Measurements from ENCODE around the gene CGB1. TPM values are rescaled to one million over a fixed set of nuclear protein-coding genes. Genes with fewer than 3 reads are reported as not detected.
"Not testable (repeated sequence)": the region's sequence is repeated elsewhere in the genome, so short reads cannot be mapped to it uniquely, and the experiment has no call there.

CGB1 gene
- total RNA-seq, 1 donor from 2014 or later: not detected

DNA sequence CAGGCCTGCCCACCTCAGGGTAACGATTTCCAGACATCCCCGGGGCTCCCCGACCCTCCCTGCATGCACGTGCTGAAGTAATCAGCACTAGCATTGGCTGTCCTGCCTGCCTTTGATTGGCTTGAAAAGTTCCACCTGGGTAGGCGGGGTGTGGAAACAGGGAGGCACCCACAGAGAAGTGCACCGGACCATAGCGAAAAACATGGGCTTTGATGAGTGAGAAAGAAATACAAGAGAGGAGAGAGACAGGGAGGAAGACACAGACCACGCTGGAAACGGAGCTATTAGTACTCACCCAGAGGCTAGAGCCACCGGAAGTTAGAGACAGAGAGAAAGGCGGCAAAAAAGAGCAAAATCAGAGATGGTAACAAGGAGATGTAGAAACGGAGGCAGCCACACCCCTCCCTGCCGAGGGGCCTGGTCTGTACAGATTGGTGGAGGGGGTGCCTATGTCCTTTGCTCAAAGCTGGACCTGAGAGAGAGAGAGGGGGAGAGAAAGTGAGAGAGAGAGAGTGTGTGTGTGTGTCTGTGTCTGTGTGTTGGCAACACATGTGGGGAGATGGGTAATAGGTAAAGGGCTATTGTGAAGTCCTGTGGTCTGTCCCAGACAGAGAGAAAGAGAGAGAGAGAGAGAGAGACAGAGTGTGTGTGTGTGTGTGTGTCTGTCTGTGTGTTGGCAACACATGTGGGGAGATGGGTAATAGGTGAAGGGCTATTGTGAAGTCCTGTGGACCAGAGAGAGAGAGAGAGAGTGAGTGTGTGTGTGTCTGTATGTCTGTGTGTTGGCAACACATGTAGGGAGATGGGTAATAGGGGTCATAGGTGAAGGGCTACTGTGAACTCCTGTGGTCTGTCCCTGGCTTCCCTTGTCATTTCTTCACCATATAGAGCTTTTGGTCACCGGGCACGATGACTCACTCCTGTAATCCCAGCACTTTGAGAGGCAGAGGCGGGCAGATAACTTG, 15.5 kb downstream of the CGB1 start:
- no peak for DNase-seq

DNA sequence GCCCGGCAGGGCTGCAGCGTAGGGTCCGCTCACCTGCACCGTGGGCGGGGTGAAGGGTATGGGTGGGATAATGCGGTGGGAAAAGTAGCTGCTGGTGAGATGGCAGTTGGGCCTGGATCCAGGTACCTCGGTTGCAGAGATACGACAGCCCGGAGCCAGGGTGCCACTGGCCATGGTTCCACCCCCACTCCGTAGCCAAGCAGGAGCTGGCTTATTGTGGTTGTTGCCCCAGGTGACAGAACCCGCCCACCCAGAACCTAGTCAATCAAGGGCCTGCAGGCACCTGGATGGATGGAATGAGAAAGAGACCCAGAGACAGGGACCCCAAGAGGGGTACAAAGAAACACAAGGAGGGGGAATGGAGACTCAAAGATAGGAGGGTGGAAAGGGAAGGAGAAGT, 16.4 kb downstream of the CGB1 start:
- DNase-seq: no peak

DNA sequence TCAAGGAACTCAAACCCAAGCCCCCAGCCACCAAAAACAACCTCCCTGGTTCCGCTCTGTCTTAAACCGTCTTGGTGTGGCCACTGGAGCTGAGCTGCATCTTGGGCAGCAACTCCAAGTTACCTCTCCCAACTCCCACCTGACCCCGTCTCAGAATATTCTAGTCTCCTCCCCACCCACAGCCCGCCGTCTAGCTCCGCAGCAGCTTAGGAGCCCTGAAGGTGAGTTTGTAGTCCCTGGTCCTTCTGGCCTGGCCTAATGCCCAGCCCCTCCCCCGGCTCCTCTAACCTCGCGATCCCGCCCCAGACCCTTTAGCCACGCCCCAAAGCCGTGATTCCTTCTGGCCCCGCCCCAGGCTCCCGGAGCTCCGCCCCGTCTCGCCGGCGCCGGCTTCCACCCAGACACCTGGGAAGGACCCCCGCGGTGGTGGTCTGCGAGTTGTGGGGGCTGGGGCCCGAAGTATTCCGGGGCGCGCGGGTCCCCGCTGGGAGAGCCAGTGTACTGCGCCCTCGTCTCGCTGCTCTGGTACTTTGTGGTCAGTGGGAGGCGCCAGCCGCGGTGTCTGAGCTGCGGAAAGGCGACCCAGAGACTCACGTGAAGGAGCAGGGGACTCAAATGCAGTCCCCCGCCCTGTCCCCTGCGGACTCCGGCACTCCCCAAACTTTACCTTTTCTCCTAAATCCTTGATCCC, 17.3 kb downstream of the CGB1 start:
- DNase-seq: no peak

DNA sequence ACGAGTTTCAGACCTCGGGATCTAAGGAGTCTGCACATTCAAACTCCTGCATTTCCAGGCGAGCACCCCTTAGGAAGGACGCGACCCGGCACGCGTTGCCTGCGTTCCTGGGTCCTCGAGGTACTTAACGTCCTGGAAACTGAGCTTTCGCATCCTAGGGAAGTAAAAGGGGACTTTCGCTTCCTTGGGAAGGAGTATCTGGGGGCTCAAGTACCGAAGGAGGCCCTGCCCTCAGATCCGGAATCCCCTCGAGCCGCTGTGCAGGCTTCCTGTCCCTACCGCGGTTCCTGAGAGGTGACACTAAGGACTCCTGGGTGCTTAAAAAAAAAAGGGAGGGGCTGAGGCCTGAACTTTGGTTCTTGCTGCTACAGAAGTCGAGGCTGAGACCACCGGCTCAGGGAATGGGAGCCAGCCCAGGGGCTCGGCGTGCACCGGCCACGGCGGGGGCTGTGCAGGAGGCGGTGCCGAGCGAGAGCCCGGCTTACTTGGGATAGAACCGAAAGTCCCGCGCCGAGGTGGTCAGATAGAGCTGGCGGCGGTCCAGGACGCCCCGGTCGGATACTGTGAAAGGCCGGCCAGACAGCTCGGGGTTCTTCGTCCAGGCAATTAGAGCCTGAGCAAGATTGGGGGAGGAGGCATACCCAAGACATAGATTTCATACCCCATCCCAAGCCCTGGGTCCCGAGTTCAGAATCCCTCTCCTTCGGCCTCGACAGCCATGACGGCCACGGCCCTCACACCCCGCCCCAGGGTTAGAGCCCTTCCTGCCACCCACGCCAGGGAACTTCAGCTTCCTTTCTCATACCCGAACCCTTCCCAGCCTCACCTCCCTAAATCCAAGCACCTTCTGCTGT, 18.1 kb downstream of the CGB1 start:
- not testable (repeated sequence) for DNase-seq

DNA sequence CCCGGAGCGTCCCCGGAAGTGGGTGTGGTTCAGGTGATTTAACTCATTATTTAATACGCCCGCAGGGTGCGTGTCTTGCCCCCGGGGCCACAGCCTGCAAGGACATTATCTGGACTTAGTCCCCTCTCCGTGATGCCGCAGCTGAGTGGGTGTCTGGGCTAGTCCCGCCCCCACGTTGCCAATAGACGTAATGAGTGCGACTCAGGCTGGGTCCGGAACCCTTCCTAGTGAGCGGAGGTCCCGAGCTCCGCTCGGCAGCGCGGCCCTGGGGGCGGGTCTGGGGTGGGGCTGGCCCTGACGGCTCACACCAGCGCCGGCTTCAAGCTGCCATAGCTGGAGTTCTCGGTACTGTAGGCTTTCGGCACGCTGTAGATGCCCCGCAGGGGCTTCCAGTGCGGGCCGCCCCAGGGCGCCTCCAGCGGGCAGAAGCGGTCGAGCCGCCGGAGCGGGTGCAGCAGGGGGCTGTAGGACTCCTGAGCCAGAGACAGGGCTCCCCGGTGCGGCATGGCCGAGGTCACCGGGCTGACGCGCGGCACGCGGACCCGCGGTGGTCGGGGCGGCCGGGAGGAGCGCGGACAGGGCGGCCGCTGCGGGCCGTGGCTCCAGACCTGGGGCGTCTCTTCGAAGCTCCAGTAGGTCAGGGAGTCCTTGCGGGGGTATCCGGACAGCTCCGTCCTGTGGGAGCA, 18.9 kb downstream of the CGB1 start:
- no peak for DNase-seq

DNA sequence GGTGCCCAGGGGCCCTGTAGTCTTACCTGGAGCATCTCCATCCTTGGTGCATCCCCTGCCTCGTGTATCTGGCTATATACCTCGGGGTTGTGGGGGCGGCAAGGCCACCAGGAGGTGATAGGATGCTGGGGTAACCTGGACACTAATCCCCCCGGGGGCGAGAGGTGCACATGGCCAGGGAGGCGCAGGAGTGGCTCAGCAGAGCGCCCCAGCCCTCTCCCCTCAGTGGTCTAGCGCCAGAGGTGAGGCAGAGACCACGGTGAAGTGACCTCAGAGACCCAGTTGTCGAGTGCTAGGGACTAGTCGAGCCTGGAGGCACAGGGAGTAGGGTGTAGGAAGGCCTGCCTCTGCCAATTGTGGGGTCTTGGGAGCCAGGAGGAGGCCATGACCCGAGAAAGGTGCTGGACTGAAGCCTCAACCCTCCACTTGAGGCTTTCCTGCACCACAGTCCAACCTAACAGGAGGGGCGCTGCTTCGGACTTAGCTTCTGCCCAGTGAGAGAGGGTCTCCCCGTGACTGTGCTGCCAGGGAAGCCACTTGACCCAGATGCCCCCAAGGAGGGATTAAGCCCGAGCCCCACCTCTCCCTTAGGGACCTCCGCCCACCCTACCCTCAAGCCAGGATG, 19.5 kb downstream of the CGB1 start, which contains the start of gene LHB:
TSS of gene LHB (minus strand) at position 51 of the 625 bp plus-strand sequence. CDS start at position 41, 10 bp downstream.
- DNase-seq: no peak

DNA sequence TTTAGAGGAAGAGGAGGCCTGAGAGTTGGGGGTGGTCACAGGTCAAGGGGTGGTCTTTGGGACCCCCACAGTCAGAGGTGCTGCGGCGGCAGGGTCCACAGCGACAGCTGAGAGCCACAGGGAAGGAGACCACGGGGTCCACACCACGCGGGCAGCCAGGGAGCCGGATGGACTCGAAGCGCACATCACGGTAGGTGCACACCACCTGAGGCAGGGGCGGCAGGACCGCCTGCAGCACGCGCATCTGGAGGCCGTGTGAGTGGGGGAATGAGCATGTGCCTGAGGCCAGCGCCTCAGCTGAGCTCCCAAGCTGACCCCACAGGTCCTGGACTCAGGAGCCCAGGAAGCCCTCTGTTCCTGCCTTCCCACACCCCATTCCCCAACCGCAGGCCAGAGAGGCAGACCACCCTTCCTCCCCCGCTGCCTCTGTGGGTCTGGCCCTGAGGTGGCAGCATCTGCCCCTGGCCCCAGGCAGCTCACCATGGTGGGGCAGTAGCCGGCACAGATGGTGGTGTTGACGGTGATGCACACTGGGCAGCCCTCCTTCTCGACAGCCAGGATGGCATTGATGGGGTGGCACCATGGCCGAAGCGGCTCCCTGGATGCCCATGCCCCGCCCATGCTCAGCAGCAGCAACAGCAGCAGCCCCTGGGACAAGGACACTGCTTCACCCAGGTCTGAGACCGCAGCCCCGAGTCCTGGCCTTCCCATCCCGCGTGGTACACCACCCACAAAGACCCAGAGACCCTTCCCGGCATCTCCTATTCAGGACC, 20.4 kb downstream of the CGB1 start:
- no peak for DNase-seq

DNA sequence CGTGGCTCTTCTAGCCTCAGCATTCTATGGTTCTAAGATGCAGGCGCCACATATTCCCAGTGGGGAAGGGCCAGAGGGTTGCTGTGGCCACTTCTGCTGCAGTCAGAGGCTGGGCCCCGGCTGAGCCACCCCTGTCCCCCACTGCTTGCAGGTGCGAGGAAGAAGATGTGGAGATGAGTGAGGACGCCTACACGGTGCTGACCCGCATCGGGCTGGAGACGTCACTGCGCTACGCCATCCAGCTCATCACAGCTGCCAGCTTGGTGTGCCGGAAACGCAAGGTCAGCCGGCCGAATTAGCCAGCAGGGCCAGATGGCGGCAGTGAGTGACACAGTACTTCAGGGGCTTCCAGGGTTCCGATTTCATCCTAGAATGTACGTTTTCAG, 21.8 kb downstream of the CGB1 start:
- no peak for DNase-seq

DNA sequence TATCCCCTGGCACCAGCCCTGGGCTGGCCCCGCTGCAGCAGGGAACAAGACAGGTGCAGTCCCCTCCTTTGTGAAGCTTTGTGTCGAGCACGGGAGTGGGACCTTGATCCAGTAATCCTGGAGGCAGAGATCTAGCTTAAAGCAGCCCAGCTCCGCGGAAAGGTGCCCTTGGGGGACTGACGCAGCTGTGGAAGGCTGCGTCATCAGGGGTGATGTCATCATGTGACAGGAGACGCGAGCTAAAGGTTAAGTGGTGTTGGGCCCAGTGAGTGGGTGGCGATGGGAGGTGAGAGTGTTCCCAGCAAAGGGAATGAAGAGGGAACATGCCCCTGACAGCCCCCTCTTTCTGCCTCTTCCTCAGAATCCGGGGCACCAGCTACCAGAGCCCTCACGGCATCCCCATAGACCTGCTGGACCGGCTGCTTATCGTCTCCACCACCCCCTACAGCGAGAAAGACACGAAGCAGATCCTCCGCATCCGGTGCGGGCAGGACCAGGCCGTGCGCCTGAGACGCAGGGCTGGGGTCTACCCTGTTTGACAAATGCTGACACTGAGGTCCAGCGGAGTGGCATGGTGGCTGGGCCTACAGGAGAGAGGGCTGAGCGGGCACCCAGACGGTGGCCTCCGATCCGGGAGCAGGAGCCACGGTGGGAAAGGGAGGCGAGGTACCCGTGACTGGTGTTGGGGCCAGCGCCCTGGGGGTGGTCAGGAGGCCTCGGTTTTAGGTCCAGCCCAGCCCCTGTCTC, 22.4 kb downstream of the CGB1 start:
- DNase-seq: no peak

DNA sequence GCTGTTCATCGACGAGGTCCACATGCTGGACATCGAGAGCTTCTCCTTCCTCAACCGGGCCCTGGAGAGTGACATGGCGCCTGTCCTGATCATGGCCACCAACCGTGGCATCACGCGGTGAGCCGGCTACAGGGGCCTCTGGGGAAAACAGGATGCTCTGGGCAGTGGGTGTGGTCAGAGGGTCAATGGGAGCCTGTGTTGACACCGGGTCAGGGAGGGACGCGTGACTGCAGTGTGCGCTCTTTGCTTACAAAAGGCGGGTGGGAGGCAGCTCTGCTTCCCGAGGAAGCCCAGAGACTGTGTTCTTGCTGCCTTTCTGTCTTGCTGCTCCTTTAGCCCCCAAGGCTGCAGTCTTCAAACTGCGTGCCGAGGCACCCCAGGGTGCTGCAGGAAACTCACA, 25.5 kb downstream of the CGB1 start:
- no peak for DNase-seq

DNA sequence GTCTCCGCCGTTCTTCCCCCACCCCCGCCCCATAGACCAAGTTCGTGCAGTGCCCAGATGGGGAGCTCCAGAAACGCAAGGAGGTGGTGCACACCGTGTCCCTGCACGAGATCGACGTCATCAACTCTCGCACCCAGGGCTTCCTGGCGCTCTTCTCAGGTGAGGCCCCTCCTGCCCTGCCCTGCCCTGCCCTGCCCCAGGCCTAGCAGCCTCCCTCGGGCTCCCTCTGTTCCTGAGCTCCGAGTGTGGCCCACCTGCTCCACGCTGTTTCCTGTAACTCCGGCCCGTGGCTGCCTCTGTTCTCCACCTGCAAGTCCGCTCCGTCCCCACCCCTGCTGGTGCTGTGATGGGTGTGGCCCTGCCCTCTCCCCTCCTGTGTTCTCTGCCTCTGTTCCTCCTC, 26.2 kb downstream of the CGB1 start:
- no peak for DNase-seq

DNA sequence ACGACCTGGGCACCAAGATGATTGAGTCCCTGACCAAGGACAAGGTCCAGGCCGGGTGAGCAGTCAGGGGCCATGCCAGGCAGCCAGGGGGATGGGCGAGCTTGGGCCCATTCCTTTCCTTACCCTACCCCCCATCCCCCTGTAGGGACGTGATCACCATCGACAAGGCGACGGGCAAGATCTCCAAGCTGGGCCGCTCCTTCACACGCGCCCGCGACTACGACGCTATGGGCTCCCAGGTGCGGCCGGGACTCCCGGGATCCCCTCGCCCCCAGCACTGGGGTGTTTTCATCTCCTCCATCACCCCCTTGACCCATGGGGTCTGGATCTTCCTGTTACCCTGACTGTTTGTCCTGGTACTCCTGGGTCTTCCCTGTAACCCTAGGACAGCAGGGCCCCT, 26.9 kb downstream of the CGB1 start:
- no peak for DNase-seq

DNA sequence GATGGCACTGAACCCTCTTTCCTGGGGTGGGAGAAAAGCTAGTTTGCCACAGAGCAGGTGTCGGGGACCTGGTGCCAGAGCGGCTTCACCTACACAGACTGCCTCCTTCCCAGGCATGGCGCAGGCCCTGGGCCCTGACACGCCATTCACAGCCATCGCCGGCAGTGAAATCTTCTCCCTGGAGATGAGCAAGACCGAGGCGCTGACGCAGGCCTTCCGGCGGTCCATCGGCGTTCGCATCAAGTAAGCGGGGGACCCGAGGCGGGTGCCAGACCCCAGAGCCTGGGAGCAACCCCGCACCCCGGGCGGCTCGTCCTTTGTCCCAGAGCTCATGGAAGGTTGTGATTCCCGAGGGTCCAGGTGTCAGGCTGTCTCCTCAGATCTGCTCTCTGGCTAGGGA, 29.8 kb downstream of the CGB1 start:
- no peak for DNase-seq

DNA sequence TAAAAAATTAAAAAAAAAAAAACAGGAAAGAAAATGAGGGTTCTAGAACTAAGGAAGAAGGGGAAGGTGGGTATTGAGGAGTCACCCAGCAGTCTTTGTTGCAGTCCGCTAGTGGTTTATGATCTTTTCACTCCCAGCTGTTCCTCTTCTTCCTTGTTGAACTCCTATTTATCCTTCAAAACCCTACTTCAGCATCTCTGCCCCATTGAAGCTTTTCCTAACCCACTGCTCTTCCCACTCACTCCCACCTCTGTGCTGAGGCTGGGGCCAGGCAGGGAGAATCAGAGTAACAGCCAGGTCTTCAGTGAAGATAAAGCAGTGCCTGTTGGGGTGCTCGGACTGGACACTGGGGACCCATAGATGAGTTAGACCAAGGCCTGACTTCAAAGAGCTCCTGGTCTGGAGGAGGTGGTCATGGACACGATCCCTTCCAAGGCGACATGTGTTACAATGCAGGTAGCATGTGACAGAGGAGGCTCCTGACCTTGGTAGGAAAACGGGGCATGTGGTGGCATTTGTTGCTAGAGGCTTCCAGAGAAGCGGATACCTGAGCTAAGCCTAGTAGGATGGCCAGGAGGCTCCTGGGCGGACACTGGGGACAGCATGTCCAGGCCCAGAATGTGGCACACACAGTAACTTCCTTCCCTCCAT, 31.6 kb downstream of the CGB1 start:
- no peak for DNase-seq

DNA sequence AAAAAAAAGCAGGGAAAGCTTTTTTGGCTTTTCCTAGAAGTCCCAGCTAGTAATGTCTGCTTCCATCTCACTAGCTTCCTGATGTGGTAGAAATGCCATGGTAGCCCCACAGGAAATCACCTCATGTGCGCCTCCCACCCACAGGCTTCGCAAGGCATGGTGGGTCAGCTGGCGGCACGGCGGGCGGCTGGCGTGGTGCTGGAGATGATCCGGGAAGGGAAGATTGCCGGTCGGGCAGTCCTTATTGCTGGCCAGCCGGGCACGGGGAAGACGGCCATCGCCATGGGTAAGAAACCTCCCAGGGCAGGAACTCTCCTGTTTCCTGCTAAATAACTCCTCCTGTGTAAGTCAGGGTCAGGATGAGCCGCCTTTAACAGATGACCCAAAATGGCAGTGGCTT, 32.6 kb downstream of the CGB1 start:
- DNase-seq: no peak

DNA sequence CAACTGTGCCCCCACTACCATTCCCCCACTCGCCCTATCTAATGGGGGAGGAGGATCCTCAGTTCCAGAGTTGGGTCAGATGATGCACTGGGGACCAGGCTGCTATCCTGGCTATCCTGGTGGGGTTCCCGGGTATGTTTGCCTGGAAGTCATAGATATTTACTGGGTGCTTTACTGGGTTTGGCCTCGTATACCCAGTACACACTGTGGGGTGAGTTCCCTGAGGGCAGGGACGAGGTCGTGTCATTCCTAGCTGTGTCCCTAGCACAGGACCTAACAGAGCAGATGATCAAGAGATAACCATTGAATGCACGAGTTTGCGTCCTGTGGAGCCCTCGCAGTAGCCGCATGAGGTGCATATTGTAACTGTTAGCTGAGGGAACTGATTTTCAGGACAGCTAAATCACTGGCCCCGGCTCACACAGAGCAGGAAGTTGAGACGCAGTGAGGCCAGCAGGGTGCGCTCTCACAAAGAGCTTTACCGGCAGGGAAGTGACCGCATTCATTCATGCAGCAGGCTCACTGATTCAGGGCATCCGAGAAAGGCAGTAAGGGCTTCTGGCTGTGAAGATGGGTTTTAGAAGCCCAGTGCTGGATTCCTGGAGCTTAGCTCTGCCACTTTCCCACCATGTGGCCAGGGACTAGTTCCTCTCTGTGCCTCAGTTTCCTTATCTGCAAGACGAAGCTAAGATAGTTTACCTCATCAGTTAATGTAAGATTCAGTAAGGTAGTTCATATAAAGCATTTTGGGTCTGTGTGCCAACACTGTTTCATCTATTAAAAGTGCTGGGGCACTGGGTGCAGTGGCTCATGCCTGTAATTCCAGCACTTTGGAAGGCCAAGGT, 37.0 kb downstream of the CGB1 start:
- no peak for DNase-seq

DNA sequence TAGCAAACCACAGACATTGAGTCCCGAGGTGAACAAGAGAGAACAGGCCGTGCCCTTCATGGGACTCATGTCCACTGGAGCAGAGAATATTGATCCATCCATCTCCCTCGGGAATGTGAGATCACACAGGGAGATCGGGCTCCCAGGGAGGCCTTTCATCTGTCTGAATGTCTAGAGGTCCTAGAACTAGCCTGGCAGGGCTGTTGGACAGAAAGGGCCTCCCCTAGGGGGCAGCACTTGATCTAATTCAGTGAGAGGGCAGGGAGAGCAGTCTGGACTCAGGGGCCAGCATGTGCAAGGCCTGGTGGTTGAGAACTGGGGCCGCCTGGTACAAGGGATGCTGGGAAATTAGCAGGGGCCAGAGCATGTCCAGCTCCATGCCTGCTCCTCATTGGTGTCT, 38.7 kb downstream of the CGB1 start:
- DNase-seq: no peak

DNA sequence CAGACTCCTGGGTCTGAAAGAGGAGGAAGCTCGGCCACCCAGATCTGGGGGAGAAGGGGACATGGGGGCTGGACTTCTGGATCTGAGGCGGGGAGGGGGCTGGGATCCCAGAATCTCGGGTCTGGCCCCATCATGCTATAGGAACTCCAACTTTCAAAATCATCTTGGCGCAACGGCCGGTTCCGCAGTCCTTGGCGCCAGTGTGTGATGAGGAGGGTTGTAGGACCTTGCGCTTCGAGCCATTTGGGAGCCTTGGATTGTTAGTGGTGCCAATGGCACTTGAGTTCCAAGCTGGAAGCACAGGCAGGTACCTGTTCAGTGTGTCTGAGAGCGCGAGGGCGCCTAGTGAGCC, 42.7 kb downstream of the CGB1 start:
- no peak for DNase-seq
